GM23338 (cell line): ENCODE results near the gene SNAPC4. TPM values are rescaled to one million over a fixed set of nuclear protein-coding genes. Genes with fewer than 3 reads are reported as not detected.
"Not testable (repeated sequence)": the region's sequence is repeated elsewhere in the genome, so short reads cannot be mapped to it uniquely, and the experiment has no call there.

Experiments used
- ATAC-seq: fragments of 200-7000 bp; cut with Tn5 transposase; 3 replicates; pipeline ENCODE4 v1.9.1; 2020
- DNase-seq: peaks from one replicate; pipeline ENCODE4 v3.0.0-alpha.2; 2015; ENCODE audit warnings: low spot score
- H2AFZ ChIP-seq: fragments of 200-600 bp; sonication (generic); 2 replicates; pipeline ENCODE4 v1.8.0; 2016; ENCODE audit warnings: antibody characterized with exemption, mild to moderate bottlenecking, moderate library complexity
- H3F3A ChIP-seq: fragments of 200-600 bp; sonication (generic); replicated peaks from 2 replicates; pipeline ENCODE4 v1.8.0; 2017; ENCODE audit warnings: antibody characterized with exemption, mixed run types, low read depth
- H3K27ac ChIP-seq: fragments of 200-600 bp; sonication (generic); 2 replicates; pipeline ENCODE4 v1.6.1; 2016; ENCODE audit warnings: low read depth
- H3K27me3 ChIP-seq: fragments of 200-600 bp; sonication (generic); 2 replicates; pipeline ENCODE4 v1.8.0; 2016; ENCODE audit warnings: mild to moderate bottlenecking, mixed run types, moderate library complexity; ENCODE audit not compliant: insufficient read depth
- H3K36me3 ChIP-seq: fragments of 200-600 bp; sonication (generic); 2 replicates; pipeline ENCODE4 v1.8.0; 2016; ENCODE audit warnings: mild to moderate bottlenecking; ENCODE audit not compliant: insufficient read depth
- H3K4me1 ChIP-seq: fragments of 200-600 bp; sonication (generic); 2 replicates; pipeline ENCODE4 v1.8.0; 2016; ENCODE audit warnings: mild to moderate bottlenecking, moderate library complexity; ENCODE audit not compliant: insufficient read depth
- H3K4me2 ChIP-seq: fragments of 200-600 bp; sonication (generic); 2 replicates; pipeline ENCODE4 v1.7.1; 2017; ENCODE audit warnings: mixed run types
- H3K4me3 ChIP-seq: fragments of 200-600 bp; sonication (generic); 2 replicates; pipeline ENCODE4 v1.6.1; 2016; ENCODE audit warnings: mixed run types
- H3K79me2 ChIP-seq: fragments of 200-600 bp; sonication (generic); replicated peaks from 2 replicates; pipeline ENCODE4 v1.8.0; 2017; ENCODE audit warnings: mild to moderate bottlenecking; ENCODE audit not compliant: insufficient read depth
- H3K9me2 ChIP-seq: fragments of 200-600 bp; sonication (generic); 2 replicates; pipeline ENCODE4 v1.8.0; 2017; ENCODE audit not compliant: insufficient read depth
- H4K20me1 ChIP-seq: fragments of 200-600 bp; sonication (generic); replicated peaks from 2 replicates; pipeline ENCODE4 v1.8.0; 2017; ENCODE audit warnings: mild to moderate bottlenecking; ENCODE audit not compliant: insufficient read depth
- H3K27ac Mint-ChIP-seq: 2 replicates; pipeline ENCODE4 v1.8.0; 2020; ENCODE audit warnings: inconsistent platforms, mild to moderate bottlenecking, moderate library complexity, mixed read lengths
- H3K27me3 Mint-ChIP-seq: 3 replicates; pipeline ENCODE4 v1.8.0; 2022; ENCODE audit warnings: low read depth, mild to moderate bottlenecking, moderate library complexity, mixed read lengths, inconsistent platforms; ENCODE audit not compliant: insufficient read depth, poor library complexity
- H3K36me3 Mint-ChIP-seq: 3 replicates; pipeline ENCODE4 v1.8.0; 2021; ENCODE audit warnings: low read depth, mild to moderate bottlenecking, inconsistent platforms, moderate library complexity, mixed read lengths
- H3K4me1 Mint-ChIP-seq: 3 replicates; pipeline ENCODE4 v1.8.0; 2020; ENCODE audit warnings: mild to moderate bottlenecking, inconsistent platforms, mixed read lengths
- H3K4me3 Mint-ChIP-seq: 3 replicates; pipeline ENCODE4 v1.8.0; 2021; ENCODE audit warnings: moderate library complexity, mild to moderate bottlenecking, inconsistent platforms, mixed read lengths
- H3K9me3 Mint-ChIP-seq: 3 replicates; pipeline ENCODE4 v1.8.0; 2020; ENCODE audit warnings: moderate library complexity, mild to moderate bottlenecking, inconsistent platforms, mixed read lengths
- STAT1 ChIP-seq: IDR thresholded peaks from one replicate; pipeline ENCODE4 v1.6.1; 2016; ENCODE audit warnings: antibody characterized with exemption; ENCODE audit not compliant: unreplicated experiment
- polyA plus RNA-seq: library from polyadenylated mRNA; unstranded; fragments of >200 nt; fragmentation: Nextera tagmentation; extraction: Ambion mirVana; gene quantifications from 2 replicates; pipeline ENCODE4 v1.2.1, GENCODE V29; 2016
- total RNA-seq: library from RNA; depleted of rRNA; stranded (reverse); fragments of >200 nt; shearing (Covaris generic); gene quantifications from 2 replicates; pipeline ENCODE4 v1.2.3, GENCODE V29; 2014
- TF ChIP-seq, protein P1 (sequence below): fragments of 250-450 bp; sonication (Bioruptor Pico); IDR thresholded peaks from 2 replicates; pipeline ENCODE4 v1.5.0; 2020; ENCODE audit warnings: mild to moderate bottlenecking, moderate library complexity
- TF ChIP-seq, protein P2 (sequence below): IDR thresholded peaks from one replicate; pipeline ENCODE4 v1.6.1; 2018; ENCODE audit warnings: antibody characterized with exemption; ENCODE audit not compliant: unreplicated experiment

SNAPC4 gene
- total and polyA plus RNA-seq, 2 experiments from 2014 or later = 8.8 to 22.7 TPM

DNA sequence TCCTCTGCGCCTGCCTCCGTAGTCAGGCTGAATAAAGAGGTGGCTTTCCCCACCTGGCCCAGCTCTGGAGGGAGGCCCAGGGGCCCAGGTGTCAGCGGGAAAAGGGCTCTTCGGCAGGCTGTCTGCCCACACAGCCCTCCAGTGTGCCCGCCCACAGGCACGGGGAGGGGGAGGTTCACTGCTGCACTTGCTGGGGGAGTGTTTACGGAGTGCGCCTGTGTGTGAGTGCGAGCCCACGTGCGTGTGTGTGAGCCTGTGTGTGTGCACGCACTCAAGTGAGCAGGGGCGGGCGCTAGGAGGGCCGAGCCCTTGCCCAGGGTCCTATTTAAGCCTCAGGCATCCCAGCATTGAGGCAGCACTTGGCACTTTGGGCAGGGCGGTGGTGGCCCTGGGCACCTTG is 47.3 kb downstream of the SNAPC4 start (continued):
- TF ChIP-seq, protein P1, sequence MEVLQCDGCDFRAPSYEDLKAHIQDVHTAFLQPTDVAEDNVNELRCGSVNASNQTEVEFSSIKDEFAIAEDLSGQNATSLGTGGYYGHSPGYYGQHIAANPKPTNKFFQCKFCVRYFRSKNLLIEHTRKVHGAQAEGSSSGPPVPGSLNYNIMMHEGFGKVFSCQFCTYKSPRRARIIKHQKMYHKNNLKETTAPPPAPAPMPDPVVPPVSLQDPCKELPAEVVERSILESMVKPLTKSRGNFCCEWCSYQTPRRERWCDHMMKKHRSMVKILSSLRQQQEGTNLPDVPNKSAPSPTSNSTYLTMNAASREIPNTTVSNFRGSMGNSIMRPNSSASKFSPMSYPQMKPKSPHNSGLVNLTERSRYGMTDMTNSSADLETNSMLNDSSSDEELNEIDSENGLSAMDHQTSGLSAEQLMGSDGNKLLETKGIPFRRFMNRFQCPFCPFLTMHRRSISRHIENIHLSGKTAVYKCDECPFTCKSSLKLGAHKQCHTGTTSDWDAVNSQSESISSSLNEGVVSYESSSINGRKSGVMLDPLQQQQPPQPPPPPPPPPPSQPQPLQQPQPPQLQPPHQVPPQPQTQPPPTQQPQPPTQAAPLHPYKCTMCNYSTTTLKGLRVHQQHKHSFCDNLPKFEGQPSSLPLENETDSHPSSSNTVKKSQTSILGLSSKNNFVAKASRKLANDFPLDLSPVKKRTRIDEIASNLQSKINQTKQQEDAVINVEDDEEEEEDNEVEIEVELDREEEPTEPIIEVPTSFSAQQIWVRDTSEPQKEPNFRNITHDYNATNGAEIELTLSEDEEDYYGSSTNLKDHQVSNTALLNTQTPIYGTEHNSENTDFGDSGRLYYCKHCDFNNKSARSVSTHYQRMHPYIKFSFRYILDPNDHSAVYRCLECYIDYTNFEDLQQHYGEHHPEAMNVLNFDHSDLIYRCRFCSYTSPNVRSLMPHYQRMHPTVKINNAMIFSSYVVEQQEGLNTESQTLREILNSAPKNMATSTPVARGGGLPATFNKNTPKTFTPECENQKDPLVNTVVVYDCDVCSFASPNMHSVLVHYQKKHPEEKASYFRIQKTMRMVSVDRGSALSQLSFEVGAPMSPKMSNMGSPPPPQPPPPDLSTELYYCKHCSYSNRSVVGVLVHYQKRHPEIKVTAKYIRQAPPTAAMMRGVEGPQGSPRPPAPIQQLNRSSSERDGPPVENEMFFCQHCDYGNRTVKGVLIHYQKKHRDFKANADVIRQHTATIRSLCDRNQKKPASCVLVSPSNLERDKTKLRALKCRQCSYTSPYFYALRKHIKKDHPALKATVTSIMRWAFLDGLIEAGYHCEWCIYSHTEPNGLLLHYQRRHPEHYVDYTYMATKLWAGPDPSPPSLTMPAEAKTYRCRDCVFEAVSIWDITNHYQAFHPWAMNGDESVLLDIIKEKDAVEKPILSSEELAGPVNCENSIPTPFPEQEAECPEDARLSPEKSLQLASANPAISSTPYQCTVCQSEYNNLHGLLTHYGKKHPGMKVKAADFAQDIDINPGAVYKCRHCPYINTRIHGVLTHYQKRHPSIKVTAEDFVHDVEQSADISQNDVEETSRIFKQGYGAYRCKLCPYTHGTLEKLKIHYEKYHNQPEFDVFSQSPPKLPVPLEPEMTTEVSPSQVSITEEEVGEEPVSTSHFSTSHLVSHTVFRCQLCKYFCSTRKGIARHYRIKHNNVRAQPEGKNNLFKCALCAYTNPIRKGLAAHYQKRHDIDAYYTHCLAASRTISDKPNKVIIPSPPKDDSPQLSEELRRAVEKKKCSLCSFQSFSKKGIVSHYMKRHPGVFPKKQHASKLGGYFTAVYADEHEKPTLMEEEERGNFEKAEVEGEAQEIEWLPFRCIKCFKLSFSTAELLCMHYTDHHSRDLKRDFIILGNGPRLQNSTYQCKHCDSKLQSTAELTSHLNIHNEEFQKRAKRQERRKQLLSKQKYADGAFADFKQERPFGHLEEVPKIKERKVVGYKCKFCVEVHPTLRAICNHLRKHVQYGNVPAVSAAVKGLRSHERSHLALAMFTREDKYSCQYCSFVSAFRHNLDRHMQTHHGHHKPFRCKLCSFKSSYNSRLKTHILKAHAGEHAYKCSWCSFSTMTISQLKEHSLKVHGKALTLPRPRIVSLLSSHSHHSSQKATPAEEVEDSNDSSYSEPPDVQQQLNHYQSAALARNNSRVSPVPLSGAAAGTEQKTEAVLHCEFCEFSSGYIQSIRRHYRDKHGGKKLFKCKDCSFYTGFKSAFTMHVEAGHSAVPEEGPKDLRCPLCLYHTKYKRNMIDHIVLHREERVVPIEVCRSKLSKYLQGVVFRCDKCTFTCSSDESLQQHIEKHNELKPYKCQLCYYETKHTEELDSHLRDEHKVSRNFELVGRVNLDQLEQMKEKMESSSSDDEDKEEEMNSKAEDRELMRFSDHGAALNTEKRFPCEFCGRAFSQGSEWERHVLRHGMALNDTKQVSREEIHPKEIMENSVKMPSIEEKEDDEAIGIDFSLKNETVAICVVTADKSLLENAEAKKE (CRISPR knock-in tag) = no peak
- TF ChIP-seq STAT1 = no peak
- TF ChIP-seq, protein P2, sequence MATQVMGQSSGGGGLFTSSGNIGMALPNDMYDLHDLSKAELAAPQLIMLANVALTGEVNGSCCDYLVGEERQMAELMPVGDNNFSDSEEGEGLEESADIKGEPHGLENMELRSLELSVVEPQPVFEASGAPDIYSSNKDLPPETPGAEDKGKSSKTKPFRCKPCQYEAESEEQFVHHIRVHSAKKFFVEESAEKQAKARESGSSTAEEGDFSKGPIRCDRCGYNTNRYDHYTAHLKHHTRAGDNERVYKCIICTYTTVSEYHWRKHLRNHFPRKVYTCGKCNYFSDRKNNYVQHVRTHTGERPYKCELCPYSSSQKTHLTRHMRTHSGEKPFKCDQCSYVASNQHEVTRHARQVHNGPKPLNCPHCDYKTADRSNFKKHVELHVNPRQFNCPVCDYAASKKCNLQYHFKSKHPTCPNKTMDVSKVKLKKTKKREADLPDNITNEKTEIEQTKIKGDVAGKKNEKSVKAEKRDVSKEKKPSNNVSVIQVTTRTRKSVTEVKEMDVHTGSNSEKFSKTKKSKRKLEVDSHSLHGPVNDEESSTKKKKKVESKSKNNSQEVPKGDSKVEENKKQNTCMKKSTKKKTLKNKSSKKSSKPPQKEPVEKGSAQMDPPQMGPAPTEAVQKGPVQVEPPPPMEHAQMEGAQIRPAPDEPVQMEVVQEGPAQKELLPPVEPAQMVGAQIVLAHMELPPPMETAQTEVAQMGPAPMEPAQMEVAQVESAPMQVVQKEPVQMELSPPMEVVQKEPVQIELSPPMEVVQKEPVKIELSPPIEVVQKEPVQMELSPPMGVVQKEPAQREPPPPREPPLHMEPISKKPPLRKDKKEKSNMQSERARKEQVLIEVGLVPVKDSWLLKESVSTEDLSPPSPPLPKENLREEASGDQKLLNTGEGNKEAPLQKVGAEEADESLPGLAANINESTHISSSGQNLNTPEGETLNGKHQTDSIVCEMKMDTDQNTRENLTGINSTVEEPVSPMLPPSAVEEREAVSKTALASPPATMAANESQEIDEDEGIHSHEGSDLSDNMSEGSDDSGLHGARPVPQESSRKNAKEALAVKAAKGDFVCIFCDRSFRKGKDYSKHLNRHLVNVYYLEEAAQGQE = no peak

DNA sequence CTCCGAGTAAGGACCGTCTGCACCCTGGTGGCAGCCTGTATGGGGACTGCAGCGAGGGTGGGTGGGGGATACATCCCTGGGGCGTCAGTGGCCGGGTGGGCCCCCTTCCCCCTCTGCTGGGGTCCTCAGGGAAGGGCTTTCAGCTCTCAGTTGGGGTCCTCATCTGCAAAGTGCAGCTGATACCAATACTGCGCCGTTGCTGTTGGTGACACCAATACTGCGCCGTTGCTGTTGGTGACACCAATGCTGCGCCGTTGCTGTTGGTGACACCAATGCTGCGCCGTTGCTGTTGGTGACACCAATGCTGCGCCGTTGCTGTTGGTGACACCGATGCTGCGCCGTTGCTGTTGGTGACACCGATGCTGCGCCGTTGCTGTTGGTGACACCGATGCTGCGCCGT is 48.1 kb downstream of the SNAPC4 start:
- not testable (repeated sequence) for H3K9me3 Mint-ChIP-seq, H3K4me1 ChIP-seq, ATAC-seq, H3K36me3 Mint-ChIP-seq, H3K9me2 ChIP-seq, H3K4me1 Mint-ChIP-seq, H4K20me1 ChIP-seq, H3K27ac ChIP-seq, H3K4me3 Mint-ChIP-seq, H3K4me3 ChIP-seq, H3K36me3 ChIP-seq, H2AFZ ChIP-seq, DNase-seq, H3K27ac Mint-ChIP-seq, H3K27me3 ChIP-seq, H3K4me2 ChIP-seq, H3F3A ChIP-seq, H3K79me2 ChIP-seq
- H3K27me3 Mint-ChIP-seq = peaks cover 14% of the 10 kb centered on the region
